Stimulated activated CD4-positive, alpha-beta T cell treated with anti-CD3 and anti-CD28 coated beads, Interleukin-12 subunit alpha, Interleukin-12 subunit beta, amount 100 ng/mL, for 24 hours (primary cell): ENCODE measurements around the gene ACOD1.

Experiments
- DNase-seq, 2 experiments: peaks; one replicate each; pipeline ENCODE4 v3.0.0-alpha.2; 2020; ENCODE audit warnings: low read depth in 2 of 2

The ACOD1 gene

GRCh38 chr13:76991796-76992547 lies 43.7 kb downstream of the ACOD1 start, which contains the start of gene CLN5:
Gene CLN5 (plus strand): TSS chr13:76992081. CDS start chr13:76992099, 18 bp downstream.
- DNase-seq = peak; percentile 84 to 87

GRCh38 chr13:76992548-76993001 lies 44.3 kb downstream of the ACOD1 start:
- DNase-seq = no peak

GRCh38 chr13:76993021-76993420 lies 44.7 kb downstream of the ACOD1 start:
- no peak for DNase-seq

GRCh38 chr13:76993473-76993872 lies 45.2 kb downstream of the ACOD1 start:
- no peak for DNase-seq

GRCh38 chr13:76994281-76994680 lies 46.0 kb downstream of the ACOD1 start:
- DNase-seq = no peak

GRCh38 chr13:77000475-77000874 lies 52.2 kb downstream of the ACOD1 start:
- DNase-seq = no peak

- no peak for DNase-seq
Observed at GRCh38 chr13:77001540-77001939, 53.2 kb downstream of the ACOD1 start.

- no peak for DNase-seq
Observed at GRCh38 chr13:77001963-77002587, 53.8 kb downstream of the ACOD1 start.

- DNase-seq = no peak
Observed at GRCh38 chr13:77002590-77003190, 54.4 kb downstream of the ACOD1 start.
